ENCODE measurements around the gene THY1.

DNA sequence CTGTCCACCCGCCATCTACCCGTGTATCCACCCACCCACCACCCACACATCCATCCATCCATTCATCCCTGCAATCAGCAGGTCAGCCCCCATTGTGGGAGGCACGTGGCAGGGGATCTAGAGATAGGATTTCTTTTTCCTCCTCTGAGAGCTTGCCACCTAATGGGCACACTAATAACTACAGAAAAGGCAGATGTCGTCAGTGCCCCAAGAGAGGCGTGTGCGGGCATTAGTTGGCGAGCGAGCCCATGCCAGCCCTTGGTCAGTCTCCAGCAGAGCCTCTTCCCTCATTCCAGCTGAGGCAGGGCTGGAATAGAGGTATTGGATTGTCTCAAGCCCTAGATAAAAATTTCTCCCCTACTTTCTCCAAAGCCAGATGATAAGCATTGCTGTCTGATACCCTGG lies 51.2 kb downstream of the THY1 start:
- TF ChIP-seq CTCF (IDR thresholded peaks at IDR 0.05 in 2 of 3, conservative IDR thresholded peaks at IDR 0.05 in 1 of 3; ENCODE audit: borderline replicate concordance in 1 of 3, insufficient read depth in 1 of 3, low read depth in 2 of 3, low read length in 2 of 3), result peak; percentile 30 to 70 (median 35); a peak in 4 of 6 replicates
- TF ChIP-seq SIN3A (IDR thresholded peaks at IDR 0.05; ENCODE audit: low read depth), result no peak
- no peak for TF ChIP-seq POLR2AphosphoS5 (IDR thresholded peaks at IDR 0.05; ENCODE audit: low read depth, low read length)
- TF ChIP-seq SP1 (IDR thresholded peaks at IDR 0.05; ENCODE audit: low read depth), result no peak
- TF ChIP-seq EZH2 (IDR thresholded peaks at IDR 0.05), result no peak
